HepG2 (cell line): ENCODE results near the gene CTSV. TPM values are rescaled to one million over a fixed set of nuclear protein-coding genes. Genes with fewer than 3 reads are reported as not detected.

Experiments
- ATAC-seq: fragments of 200-7000 bp; cut with Tn5 transposase; 3 replicates; pipeline ENCODE4 v1.9.1; 2020; ENCODE audit warnings: mild to moderate bottlenecking, moderate library complexity
- BruUV-seq: library from RNA; stranded (reverse); fragments of 400-500 nt; replicated peaks from 2 replicates; lab custom pipeline; 2021; lab: Mats Ljungman, UMichigan
- CTCF ChIA-PET: fragments of 300-600 bp; formaldehyde crosslinking; extraction: SDS; loops from one replicate; lab custom pipeline; 2021; ENCODE audit warnings: low total read pairs, inconsistent platforms, low intra/inter-chr PET ratio; lab: Yijun Ruan, JAX
- POLR2A ChIA-PET: fragments of 350-600 bp; sonication (Branson Sonifier 250); formaldehyde crosslinking; loops from one replicate; lab custom pipeline; 2020; ENCODE audit warnings: antibody characterized with exemption, inconsistent platforms; lab: Yijun Ruan, JAX
- DNase-seq: peaks from one replicate; pipeline ENCODE4 v3.0.0-alpha.2; 2015; ENCODE audit warnings: low spot score
- FAIRE-seq: peaks from 3 replicates; lab custom pipeline; 2011; peaks lifted over from hg19 to GRCh38; lab: Jason Lieb, UNC
- H2AFZ ChIP-seq: one replicate; pipeline ENCODE4 v1.6.1; 2011; ENCODE audit warnings: low read length, inconsistent platforms
- H3K27ac ChIP-seq: fragments of 300-600 bp; 3 replicates; pipeline ENCODE4 v1.8.0; 2011; ENCODE audit warnings: mixed run types, mild to moderate bottlenecking, mixed read lengths, low read length, inconsistent platforms; ENCODE audit not compliant: insufficient read depth; ENCODE audit errors: extremely low read length
- H3K27me3 ChIP-seq, 2 experiments: fragments of 200-600 bp in 1 of 2; 2 replicates in 1 of 2; 3 replicates in 1 of 2; pipeline versions ENCODE4 v1.6.0 to v1.8.0; 2011; ENCODE audit warnings: low read length in 2 of 2, mild to moderate bottlenecking in 2 of 2, moderate library complexity in 2 of 2, inconsistent platforms in 1 of 2; ENCODE audit not compliant: insufficient read depth in 2 of 2, control insufficient read depth in 1 of 2
- H3K36me3 ChIP-seq, 2 experiments: fragments of 200-600 bp in 1 of 2; replicated peaks in 1 of 2; 2 replicates in 1 of 2; 3 replicates in 1 of 2; pipeline versions ENCODE4 v1.5.1 to v1.8.0; 2011; ENCODE audit warnings: low read length in 2 of 2, inconsistent platforms in 1 of 2; ENCODE audit not compliant: insufficient read depth in 2 of 2, control insufficient read depth in 1 of 2
- H3K4me1 ChIP-seq: 2 replicates; pipeline ENCODE4 v1.5.1; 2012; ENCODE audit warnings: low read length, inconsistent platforms; ENCODE audit not compliant: insufficient read depth
- H3K4me2 ChIP-seq: 2 replicates; pipeline ENCODE4 v1.6.0; 2011; ENCODE audit warnings: low read depth, low read length, inconsistent platforms
- H3K4me3 ChIP-seq, 3 experiments: fragments of 200-600 bp in 1 of 3; sonication (generic), shearing (Covaris generic) in 1 of 3; replicated peaks in 1 of 3; 2 replicates each; pipeline ENCODE4 v1.5.1; 2011 to 2016; ENCODE audit warnings: low read length in 3 of 3, inconsistent platforms in 2 of 3, low read depth in 2 of 3, mild to moderate bottlenecking in 2 of 3, control low read depth in 1 of 3, mixed read lengths in 1 of 3; ENCODE audit not compliant: insufficient read depth in 1 of 3
- H3K79me2 ChIP-seq: one replicate; pipeline ENCODE4 v1.6.1; 2011; ENCODE audit warnings: low read length, inconsistent platforms; ENCODE audit not compliant: insufficient read depth
- H3K9ac ChIP-seq: 2 replicates; pipeline ENCODE4 v1.6.0; 2011; ENCODE audit warnings: mild to moderate bottlenecking, low read depth, low read length, inconsistent platforms; ENCODE audit not compliant: insufficient read depth
- H3K9me3 ChIP-seq: 2 replicates; pipeline ENCODE4 v1.5.1; 2012; ENCODE audit warnings: mild to moderate bottlenecking, low read length
- H4K20me1 ChIP-seq: 2 replicates; pipeline ENCODE4 v1.6.0; 2011; ENCODE audit warnings: inconsistent platforms, mild to moderate bottlenecking, low read length, moderate library complexity; ENCODE audit not compliant: insufficient read depth
- HDAC6 ChIP-seq: fragments of 200-600 bp; sonication (generic); IDR thresholded peaks from 2 replicates; pipeline ENCODE4 v1.7.0; 2017; ENCODE audit warnings: mild to moderate bottlenecking, antibody characterized with exemption, low read length, low read depth
- JARID2 ChIP-seq: sonication (generic); formaldehyde crosslinking; IDR thresholded peaks from 2 replicates; pipeline ENCODE4 v1.8.1; 2023; ENCODE audit warnings: missing genetic modification reagents, inconsistent platforms; ENCODE audit not compliant: insufficient replicate concordance
- RBM22 ChIP-seq: fragments of 200-400 bp; formaldehyde crosslinking; optimal IDR thresholded peaks from 2 replicates; pipeline ENCODE3; 2017; ENCODE audit warnings: mild to moderate bottlenecking, low read length, moderate library complexity
- SOX6 ChIP-seq, 2 experiments: fragments of 450-650 bp in 1 of 2; sonication (generic) in 1 of 2; formaldehyde crosslinking in 1 of 2; IDR thresholded peaks; 2 replicates each; pipeline versions ENCODE4 v1.4.0 to v1.6.1; 2017 to 2020; ENCODE audit warnings: antibody characterized with exemption in 1 of 2, mild to moderate bottlenecking in 1 of 2, missing genetic modification reagents in 1 of 2
- TBL1XR1 ChIP-seq: fragments of 150-350 bp; IDR thresholded peaks from 2 replicates; pipeline ENCODE4 v1.6.1; 2014; ENCODE audit warnings: borderline replicate concordance, low read length; ENCODE audit not compliant: partially characterized antibody
- ZNF510 ChIP-seq: sonication (generic); formaldehyde crosslinking; IDR thresholded peaks from 2 replicates; pipeline ENCODE4 v1.4.0; 2020; ENCODE audit warnings: low read depth, mild to moderate bottlenecking, missing genetic modification reagents
- ZNF775 ChIP-seq: sonication (generic); formaldehyde crosslinking; IDR thresholded peaks from 2 replicates; pipeline ENCODE4 v1.4.0; 2020; ENCODE audit warnings: missing genetic modification reagents, mild to moderate bottlenecking, moderate library complexity, borderline replicate concordance
- WGBS: methylation state at CpG from one replicate; pipeline ENCODE4 v1.1.6; 2017; ENCODE audit warnings: low lambda C conversion rate; 5-methylcytosine and 5-hydroxymethylcytosine counted together
- in situ Hi-C: cut with HindIII; loops from 2 replicates; pipeline ENCODE4 v1.10.0; 2017; ENCODE audit warnings: low pct_unique_long_range_greater_than_20kb; ENCODE audit not compliant: extremely low pct_ligation_motif_present
- intact Hi-C: fragments of 100-400 bp; cut with micrococcal nuclease; formaldehyde crosslinking; loops from one replicate; pipeline ENCODE4 v1.10.0; 2022; ENCODE audit not compliant: unreplicated experiment
- polyA plus RNA-seq, 8 experiments: library from polyadenylated mRNA; depleted of rRNA in 3 of 8; stranded (reverse) in 7 of 8; unstranded in 1 of 8; fragments of >200 nt; fragmentation: Illumina TruSeq in 4 of 8; extraction: Trizol in 4 of 8; gene quantifications; 2 replicates each; pipeline versions ENCODE4 v1.2.1 to v1.2.3, GENCODE V29; 2011 to 2016; ENCODE audit warnings: low read depth in 4 of 8, missing spikeins in 1 of 8, mixed read lengths in 1 of 8; ENCODE audit not compliant: insufficient read depth in 1 of 8
- total RNA-seq, 5 experiments: library from RNA; depleted of rRNA; stranded (reverse); fragments of >200 nt; fragmentation: Illumina TruSeq; extraction: Trizol; gene quantifications; 2 replicates each; pipeline ENCODE4 v1.2.3, GENCODE V29; 2016; ENCODE audit warnings: low read depth in 1 of 5
- TF ChIP-seq, protein P1 (sequence below): sonication (generic); formaldehyde crosslinking; IDR thresholded peaks from 2 replicates; pipeline ENCODE4 v1.8.0; 2022; ENCODE audit warnings: mild to moderate bottlenecking, missing genetic modification reagents, borderline replicate concordance
- TF ChIP-seq, protein P2 (sequence below): sonication (generic); formaldehyde crosslinking; IDR thresholded peaks from 2 replicates; pipeline ENCODE4 v1.8.1; 2023; ENCODE audit warnings: mild to moderate bottlenecking, moderate library complexity, missing genetic modification reagents
- TF ChIP-seq, protein P3 (sequence below): fragments of 450-650 bp; IDR thresholded peaks from 2 replicates; pipeline ENCODE4 v1.6.1; 2017; ENCODE audit warnings: mild to moderate bottlenecking
- TF ChIP-seq, protein P4 (sequence below): sonication (generic); formaldehyde crosslinking; IDR thresholded peaks from 2 replicates; pipeline ENCODE4 v1.5.0; 2020; ENCODE audit warnings: mild to moderate bottlenecking, low read depth, missing genetic modification reagents, borderline replicate concordance
- TF ChIP-seq, protein P5 (sequence below), 2 experiments: sonication (generic) in 1 of 2; formaldehyde crosslinking in 1 of 2; IDR thresholded peaks; 2 replicates each; pipeline versions ENCODE4 v1.5.1 to v1.6.1; 2011 to 2020; ENCODE audit warnings: borderline replicate concordance in 1 of 2, low read depth in 1 of 2, low read length in 1 of 2, mild to moderate bottlenecking in 1 of 2, missing genetic modification reagents in 1 of 2, moderate library complexity in 1 of 2
- TF ChIP-seq, protein P6 (sequence below): sonication (generic); formaldehyde crosslinking; IDR thresholded peaks from 2 replicates; pipeline ENCODE4 v1.4.0; 2020; ENCODE audit warnings: mild to moderate bottlenecking, missing genetic modification reagents

CTSV gene
- total and polyA plus RNA-seq, 2 of the 13 experiments (the other 11 are each of a cell fraction or from before 2014, with no cell fraction given): 10.6 to 12.6 TPM

DNA sequence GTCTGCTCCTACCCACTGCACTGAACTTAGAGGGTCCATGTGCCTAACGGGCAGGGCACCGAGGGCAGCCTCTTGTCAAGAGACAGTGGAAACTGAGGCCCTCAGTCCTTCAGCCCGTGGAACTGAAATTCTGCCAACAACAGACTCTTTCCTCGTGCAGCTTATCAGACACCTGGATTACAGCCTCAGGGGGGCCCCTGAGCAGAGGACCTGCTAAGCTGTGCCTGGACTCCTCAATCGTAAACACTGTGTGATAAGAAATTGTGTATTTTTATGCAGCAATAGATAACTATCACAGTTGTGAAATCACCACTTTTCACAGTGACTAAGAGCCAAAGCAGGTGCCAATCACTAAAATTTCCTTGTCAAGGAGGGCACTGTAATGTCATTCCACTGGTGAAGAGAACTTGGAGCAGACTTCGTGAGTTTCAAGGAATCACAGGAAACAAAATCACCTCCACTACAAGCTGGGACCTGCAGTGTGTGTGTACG is 33.4 kb upstream of the CTSV start:
- FAIRE-seq (no peak), ATAC-seq (peak; percentile 44; the same call in 1 of the 3 replicates), DNase-seq (no peak)
- Histone ChIP-seq H3K27ac (no peak overlapping the region), H3K4me1 (peaks cover 34% of the 10 kb centered on the region), H3K4me3 (no peak overlapping the region), H4K20me1 (no peaks in the 10 kb centered on the region), H3K9ac (no peak overlapping the region), H3K9me3 (no peaks in the 10 kb centered on the region), H3K4me2 (no peak overlapping the region; the same call in 1 of the 2 replicates), H3K27me3 (peaks cover 0 to 6% of the 10 kb centered on the region in 2 experiments; a peak in 2 of 5 replicates), H2AFZ (no peak overlapping the region), H3K79me2 (no peaks in the 10 kb centered on the region), H3K36me3 (no peaks in the 10 kb centered on the region)
- POLR2A ChIA-PET: no interaction called here
- BruUV-seq: no TSS peak
- intact Hi-C loops: no loop called here
- WGBS: 0% methylated on average over 4 of the region's 7 CpGs
- in situ Hi-C loops: no loop called here
- CTCF ChIA-PET: no interaction called here
- TF ChIP-seq, protein P1, sequence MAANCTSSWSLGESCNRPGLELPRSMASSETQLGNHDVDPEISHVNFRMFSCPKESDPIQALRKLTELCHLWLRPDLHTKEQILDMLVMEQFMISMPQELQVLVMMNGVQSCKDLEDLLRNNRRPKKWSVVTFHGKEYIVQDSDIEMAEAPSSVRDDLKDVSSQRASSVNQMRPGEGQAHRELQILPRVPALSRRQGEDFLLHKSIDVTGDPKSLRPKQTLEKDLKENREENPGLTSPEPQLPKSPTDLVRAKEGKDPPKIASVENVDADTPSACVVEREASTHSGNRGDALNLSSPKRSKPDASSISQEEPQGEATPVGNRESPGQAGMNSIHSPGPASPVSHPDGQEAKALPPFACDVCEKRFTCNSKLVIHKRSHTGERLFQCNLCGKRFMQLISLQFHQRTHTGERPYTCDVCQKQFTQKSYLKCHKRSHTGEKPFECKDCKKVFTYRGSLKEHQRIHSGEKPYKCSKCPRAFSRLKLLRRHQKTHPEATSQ (CRISPR knock-in tag): no peak
- TF ChIP-seq, protein P2, sequence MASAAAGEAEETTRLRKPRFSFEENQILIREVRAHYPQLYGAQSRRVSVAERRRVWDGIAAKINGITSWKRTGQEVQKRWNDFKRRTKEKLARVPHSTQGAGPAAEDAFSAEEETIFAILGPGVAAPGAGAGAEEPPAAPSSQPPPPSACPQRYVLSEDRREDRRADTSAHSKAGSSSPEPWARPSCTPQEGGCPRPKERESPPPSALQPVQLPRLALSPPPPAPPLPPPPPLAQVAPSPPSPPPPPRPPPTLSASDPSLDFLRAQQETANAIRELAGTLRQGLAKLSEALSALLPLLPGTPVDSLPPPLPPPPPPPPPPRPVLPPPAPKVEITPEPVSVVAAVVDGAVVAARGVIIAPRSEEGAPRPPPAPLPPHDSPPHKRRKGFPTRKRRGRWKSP: no peak
- TF ChIP-seq JARID2 (CRISPR knock-in tag): no peak
- TF ChIP-seq, protein P3, sequence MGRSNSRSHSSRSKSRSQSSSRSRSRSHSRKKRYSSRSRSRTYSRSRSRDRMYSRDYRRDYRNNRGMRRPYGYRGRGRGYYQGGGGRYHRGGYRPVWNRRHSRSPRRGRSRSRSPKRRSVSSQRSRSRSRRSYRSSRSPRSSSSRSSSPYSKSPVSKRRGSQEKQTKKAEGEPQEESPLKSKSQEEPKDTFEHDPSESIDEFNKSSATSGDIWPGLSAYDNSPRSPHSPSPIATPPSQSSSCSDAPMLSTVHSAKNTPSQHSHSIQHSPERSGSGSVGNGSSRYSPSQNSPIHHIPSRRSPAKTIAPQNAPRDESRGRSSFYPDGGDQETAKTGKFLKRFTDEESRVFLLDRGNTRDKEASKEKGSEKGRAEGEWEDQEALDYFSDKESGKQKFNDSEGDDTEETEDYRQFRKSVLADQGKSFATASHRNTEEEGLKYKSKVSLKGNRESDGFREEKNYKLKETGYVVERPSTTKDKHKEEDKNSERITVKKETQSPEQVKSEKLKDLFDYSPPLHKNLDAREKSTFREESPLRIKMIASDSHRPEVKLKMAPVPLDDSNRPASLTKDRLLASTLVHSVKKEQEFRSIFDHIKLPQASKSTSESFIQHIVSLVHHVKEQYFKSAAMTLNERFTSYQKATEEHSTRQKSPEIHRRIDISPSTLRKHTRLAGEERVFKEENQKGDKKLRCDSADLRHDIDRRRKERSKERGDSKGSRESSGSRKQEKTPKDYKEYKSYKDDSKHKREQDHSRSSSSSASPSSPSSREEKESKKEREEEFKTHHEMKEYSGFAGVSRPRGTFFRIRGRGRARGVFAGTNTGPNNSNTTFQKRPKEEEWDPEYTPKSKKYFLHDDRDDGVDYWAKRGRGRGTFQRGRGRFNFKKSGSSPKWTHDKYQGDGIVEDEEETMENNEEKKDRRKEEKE: no peak
- TF ChIP-seq, protein P4, sequence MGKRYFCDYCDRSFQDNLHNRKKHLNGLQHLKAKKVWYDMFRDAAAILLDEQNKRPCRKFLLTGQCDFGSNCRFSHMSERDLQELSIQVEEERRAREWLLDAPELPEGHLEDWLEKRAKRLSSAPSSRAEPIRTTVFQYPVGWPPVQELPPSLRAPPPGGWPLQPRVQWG (CRISPR knock-in tag): no peak
- TF ChIP-seq RBM22: no peak
- TF ChIP-seq, protein P5, sequence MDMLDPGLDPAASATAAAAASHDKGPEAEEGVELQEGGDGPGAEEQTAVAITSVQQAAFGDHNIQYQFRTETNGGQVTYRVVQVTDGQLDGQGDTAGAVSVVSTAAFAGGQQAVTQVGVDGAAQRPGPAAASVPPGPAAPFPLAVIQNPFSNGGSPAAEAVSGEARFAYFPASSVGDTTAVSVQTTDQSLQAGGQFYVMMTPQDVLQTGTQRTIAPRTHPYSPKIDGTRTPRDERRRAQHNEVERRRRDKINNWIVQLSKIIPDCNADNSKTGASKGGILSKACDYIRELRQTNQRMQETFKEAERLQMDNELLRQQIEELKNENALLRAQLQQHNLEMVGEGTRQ (IDR thresholded peaks at IDR 0.05; ENCODE audit: low read depth, low read length): no peak
- TF ChIP-seq, protein P5 (CRISPR knock-in tag; IDR thresholded peaks at IDR 0.05; ENCODE audit: borderline replicate concordance): no peak
- TF ChIP-seq ZNF510 (CRISPR knock-in tag): no peak
- no peak for TF ChIP-seq TBL1XR1
- no peak for TF ChIP-seq HDAC6
- no peak for TF ChIP-seq ZNF775 (CRISPR knock-in tag)
- TF ChIP-seq SOX6 (IDR thresholded peaks at IDR 0.05): no peak
- TF ChIP-seq SOX6 (CRISPR knock-in tag; IDR thresholded peaks at IDR 0.05): no peak
- TF ChIP-seq, protein P6, sequence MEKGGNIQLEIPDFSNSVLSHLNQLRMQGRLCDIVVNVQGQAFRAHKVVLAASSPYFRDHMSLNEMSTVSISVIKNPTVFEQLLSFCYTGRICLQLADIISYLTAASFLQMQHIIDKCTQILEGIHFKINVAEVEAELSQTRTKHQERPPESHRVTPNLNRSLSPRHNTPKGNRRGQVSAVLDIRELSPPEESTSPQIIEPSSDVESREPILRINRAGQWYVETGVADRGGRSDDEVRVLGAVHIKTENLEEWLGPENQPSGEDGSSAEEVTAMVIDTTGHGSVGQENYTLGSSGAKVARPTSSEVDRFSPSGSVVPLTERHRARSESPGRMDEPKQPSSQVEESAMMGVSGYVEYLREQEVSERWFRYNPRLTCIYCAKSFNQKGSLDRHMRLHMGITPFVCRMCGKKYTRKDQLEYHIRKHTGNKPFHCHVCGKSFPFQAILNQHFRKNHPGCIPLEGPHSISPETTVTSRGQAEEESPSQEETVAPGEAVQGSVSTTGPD (CRISPR knock-in tag): no peak
